WTC11 (cell line): ENCODE data around the gene MICAL3. TPM values are rescaled to one million over a fixed set of nuclear protein-coding genes. Genes with fewer than 3 reads are reported as not detected.
A peak's percentile ranks its signal among the peaks of the same experiment; 100 is the strongest.

Experiments used
- ATAC-seq: fragments of 200-7000 bp; cut with Tn5 transposase; 2 replicates; pipeline ENCODE4 v1.10.0; 2021; ENCODE audit warnings: mild to moderate bottlenecking, moderate library complexity
- CTCF ChIA-PET: fragments of 300-600 bp; sonication (Branson Sonifier 250); formaldehyde crosslinking; loops from one replicate; lab custom pipeline; 2021; ENCODE audit warnings: antibody characterized with exemption; lab: Charles Lee
- POLR2A ChIA-PET: fragments of 350-600 bp; sonication (Branson Sonifier 250); formaldehyde crosslinking; loops from one replicate; lab custom pipeline; 2021; ENCODE audit warnings: antibody characterized with exemption; lab: Charles Lee
- DNase-seq: peaks from one replicate; pipeline ENCODE4 v3.0.0; 2021; ENCODE audit warnings: low spot score
- H3K27ac Mint-ChIP-seq: 2 replicates; pipeline ENCODE4 v1.8.0; 2021; ENCODE audit warnings: mixed read lengths
- H3K27me3 Mint-ChIP-seq: 2 replicates; pipeline ENCODE4 v1.8.0; 2021; ENCODE audit warnings: low read depth, mild to moderate bottlenecking, moderate library complexity, mixed read lengths
- H3K36me3 Mint-ChIP-seq: 2 replicates; pipeline ENCODE4 v1.8.0; 2021; ENCODE audit warnings: mixed read lengths
- H3K4me1 Mint-ChIP-seq: 2 replicates; pipeline ENCODE4 v1.8.0; 2022; ENCODE audit warnings: mixed read lengths
- H3K4me3 Mint-ChIP-seq: 2 replicates; pipeline ENCODE4 v1.8.0; 2021; ENCODE audit warnings: mild to moderate bottlenecking, moderate library complexity, mixed read lengths
- H3K9me3 Mint-ChIP-seq: 2 replicates; pipeline ENCODE4 v1.8.0; 2021; ENCODE audit warnings: mixed read lengths
- CREB1 ChIP-seq: sonication (generic); formaldehyde crosslinking; IDR thresholded peaks from 2 replicates; pipeline ENCODE4 v1.8.0; 2023; ENCODE audit warnings: mild to moderate bottlenecking, missing genetic modification reagents
- FOXK1 ChIP-seq: sonication (generic); formaldehyde crosslinking; IDR thresholded peaks from 2 replicates; pipeline ENCODE4 v1.8.0; 2022; ENCODE audit warnings: mild to moderate bottlenecking, moderate library complexity, missing genetic modification reagents
- HMGA2 ChIP-seq: fragments of 250-450 bp; sonication (Bioruptor Pico); IDR thresholded peaks from 2 replicates; pipeline ENCODE4 v1.4.0; 2021; ENCODE audit warnings: mild to moderate bottlenecking, moderate library complexity
- IRF2 ChIP-seq: sonication (generic); formaldehyde crosslinking; IDR thresholded peaks from 2 replicates; pipeline ENCODE4 v1.8.0; 2022; ENCODE audit warnings: low read depth, missing genetic modification reagents, borderline replicate concordance
- KAT7 ChIP-seq: sonication (generic); formaldehyde crosslinking; IDR thresholded peaks from 2 replicates; pipeline ENCODE4 v1.8.1; 2023; ENCODE audit warnings: missing genetic modification reagents, mild to moderate bottlenecking, borderline replicate concordance
- MYBL2 ChIP-seq: sonication (generic); formaldehyde crosslinking; IDR thresholded peaks from 2 replicates; pipeline ENCODE4 v1.8.1; 2023; ENCODE audit warnings: mild to moderate bottlenecking, moderate library complexity, missing genetic modification reagents
- NFATC4 ChIP-seq: fragments of 250-450 bp; sonication (Bioruptor Pico); IDR thresholded peaks from 2 replicates; pipeline ENCODE4 v1.9.0; 2021; ENCODE audit warnings: mild to moderate bottlenecking
- NFYB ChIP-seq: sonication (generic); formaldehyde crosslinking; conservative IDR thresholded peaks from 2 replicates; pipeline ENCODE4 v1.8.0; 2022; ENCODE audit warnings: low read depth, missing genetic modification reagents
- SMAD3 ChIP-seq: sonication (generic); formaldehyde crosslinking; IDR thresholded peaks from 2 replicates; pipeline ENCODE4 v1.8.0; 2022; ENCODE audit warnings: missing genetic modification reagents, mild to moderate bottlenecking, borderline replicate concordance
- TCF7 ChIP-seq: sonication (generic); formaldehyde crosslinking; IDR thresholded peaks from 2 replicates; pipeline ENCODE4 v1.8.0; 2022; ENCODE audit warnings: mild to moderate bottlenecking, low read depth, missing genetic modification reagents, moderate library complexity
- ZNF121 ChIP-seq: sonication (generic); formaldehyde crosslinking; IDR thresholded peaks from 2 replicates; pipeline ENCODE4 v1.8.0; 2023; ENCODE audit warnings: missing genetic modification reagents
- ZNF423 ChIP-seq: fragments of 250-450 bp; sonication (Bioruptor Pico); IDR thresholded peaks from 2 replicates; pipeline ENCODE4 v2.1.2; 2022; ENCODE audit warnings: mild to moderate bottlenecking, moderate library complexity
- total RNA-seq: library from RNA; stranded (reverse); gene quantifications from 3 replicates; pipeline ENCODE4 v1.2.3, GENCODE V29; 2021
- TF ChIP-seq, protein P1 (sequence below): fragments of 250-450 bp; sonication (Bioruptor Pico); IDR thresholded peaks from 2 replicates; pipeline ENCODE4 v1.8.0; 2021; ENCODE audit warnings: mild to moderate bottlenecking
- TF ChIP-seq, protein P2 (sequence below): sonication (generic); formaldehyde crosslinking; IDR thresholded peaks from 2 replicates; pipeline ENCODE4 v1.8.1; 2023; ENCODE audit warnings: mild to moderate bottlenecking, missing genetic modification reagents, moderate library complexity
- TF ChIP-seq, protein P3 (sequence below): sonication (generic); formaldehyde crosslinking; IDR thresholded peaks from 2 replicates; pipeline ENCODE4 v1.8.0; 2022; ENCODE audit warnings: missing genetic modification reagents
- TF ChIP-seq, protein P4 (sequence below): sonication (generic); formaldehyde crosslinking; IDR thresholded peaks from 2 replicates; pipeline ENCODE4 v1.8.0; 2022; ENCODE audit warnings: mild to moderate bottlenecking, missing genetic modification reagents
- TF ChIP-seq, protein P5 (sequence below): sonication (generic); formaldehyde crosslinking; IDR thresholded peaks from 2 replicates; pipeline ENCODE4 v1.8.1; 2022; ENCODE audit warnings: low read depth, missing genetic modification reagents, borderline replicate concordance
- TF ChIP-seq, protein P6 (sequence below): fragments of 250-450 bp; sonication (Bioruptor Pico); IDR thresholded peaks from 2 replicates; pipeline ENCODE4 v1.9.0; 2021; ENCODE audit warnings: mild to moderate bottlenecking
- TF ChIP-seq, protein P7 (sequence below): sonication (generic); formaldehyde crosslinking; IDR thresholded peaks from 2 replicates; pipeline ENCODE4 v1.8.1; 2022; ENCODE audit warnings: mild to moderate bottlenecking, missing genetic modification reagents, moderate library complexity, borderline replicate concordance
- TF ChIP-seq, protein P8 (sequence below): fragments of 250-450 bp; sonication (Bioruptor Pico); conservative IDR thresholded peaks from 2 replicates; pipeline ENCODE4 v1.9.0; 2021; ENCODE audit warnings: mild to moderate bottlenecking

The MICAL3 gene
- total RNA-seq, 1 experiment from 2014 or later: 41.2 TPM

DNA sequence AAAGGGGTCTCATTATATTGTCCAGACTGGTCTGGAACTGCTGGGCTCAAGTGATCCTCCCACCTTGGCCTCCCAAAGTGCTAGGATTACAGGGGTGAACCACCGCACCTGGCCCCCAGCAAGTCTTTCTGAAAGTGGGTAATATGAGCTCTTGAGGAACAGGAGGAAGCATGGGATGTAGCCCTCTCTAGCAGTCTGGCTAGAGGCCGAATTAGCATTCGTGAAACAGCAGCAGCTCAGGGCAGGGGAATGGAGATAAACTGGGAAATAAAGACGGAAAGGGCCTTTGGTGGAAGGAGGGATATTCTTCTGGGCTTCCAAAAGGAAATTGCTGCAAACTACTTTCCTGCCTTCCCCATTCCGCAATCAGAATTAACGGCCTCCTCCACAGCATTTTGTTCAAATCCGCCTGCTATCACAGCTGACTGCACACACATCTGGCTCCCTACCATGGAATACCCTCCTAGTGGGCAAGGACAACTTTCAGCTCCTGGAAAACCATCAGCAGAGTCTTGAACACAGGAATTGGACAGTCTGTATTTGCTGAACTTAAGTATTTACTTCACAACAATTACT, 44.3 kb downstream of the MICAL3 start:
- ChIA-PET CTCF (interaction anchor here (0.5 to 2.2 kb wide), 8 partner anchors 15 to 207 kb away, joined by 3 to 13 read pairs (median 3); no protein-coding TSS in a partner anchor), POLR2A (no interaction called here)
- Mint-ChIP-seq H3K4me3 (no peak overlapping the region), H3K27ac (peak overlapping the region; percentile 74), H3K4me1 (peaks cover 37% of the 10 kb centered on the region), H3K27me3 (no peaks in the 10 kb centered on the region), H3K9me3 (peaks cover 8% of the 10 kb centered on the region), H3K36me3 (peaks cover 3% of the 10 kb centered on the region)
- TF ChIP-seq, protein P1, sequence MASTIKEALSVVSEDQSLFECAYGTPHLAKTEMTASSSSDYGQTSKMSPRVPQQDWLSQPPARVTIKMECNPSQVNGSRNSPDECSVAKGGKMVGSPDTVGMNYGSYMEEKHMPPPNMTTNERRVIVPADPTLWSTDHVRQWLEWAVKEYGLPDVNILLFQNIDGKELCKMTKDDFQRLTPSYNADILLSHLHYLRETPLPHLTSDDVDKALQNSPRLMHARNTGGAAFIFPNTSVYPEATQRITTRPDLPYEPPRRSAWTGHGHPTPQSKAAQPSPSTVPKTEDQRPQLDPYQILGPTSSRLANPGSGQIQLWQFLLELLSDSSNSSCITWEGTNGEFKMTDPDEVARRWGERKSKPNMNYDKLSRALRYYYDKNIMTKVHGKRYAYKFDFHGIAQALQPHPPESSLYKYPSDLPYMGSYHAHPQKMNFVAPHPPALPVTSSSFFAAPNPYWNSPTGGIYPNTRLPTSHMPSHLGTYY (CRISPR knock-in tag): no peak
- TF ChIP-seq ZNF423 (CRISPR knock-in tag): no peak
- TF ChIP-seq HMGA2 (CRISPR knock-in tag): no peak
- TF ChIP-seq FOXK1 (CRISPR knock-in tag): no peak
- TF ChIP-seq NFATC4 (CRISPR knock-in tag): no peak
- TF ChIP-seq, protein P2, sequence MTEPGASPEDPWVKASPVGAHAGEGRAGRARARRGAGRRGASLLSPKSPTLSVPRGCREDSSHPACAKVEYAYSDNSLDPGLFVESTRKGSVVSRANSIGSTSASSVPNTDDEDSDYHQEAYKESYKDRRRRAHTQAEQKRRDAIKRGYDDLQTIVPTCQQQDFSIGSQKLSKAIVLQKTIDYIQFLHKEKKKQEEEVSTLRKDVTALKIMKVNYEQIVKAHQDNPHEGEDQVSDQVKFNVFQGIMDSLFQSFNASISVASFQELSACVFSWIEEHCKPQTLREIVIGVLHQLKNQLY (CRISPR knock-in tag): no peak
- TF ChIP-seq, protein P3, sequence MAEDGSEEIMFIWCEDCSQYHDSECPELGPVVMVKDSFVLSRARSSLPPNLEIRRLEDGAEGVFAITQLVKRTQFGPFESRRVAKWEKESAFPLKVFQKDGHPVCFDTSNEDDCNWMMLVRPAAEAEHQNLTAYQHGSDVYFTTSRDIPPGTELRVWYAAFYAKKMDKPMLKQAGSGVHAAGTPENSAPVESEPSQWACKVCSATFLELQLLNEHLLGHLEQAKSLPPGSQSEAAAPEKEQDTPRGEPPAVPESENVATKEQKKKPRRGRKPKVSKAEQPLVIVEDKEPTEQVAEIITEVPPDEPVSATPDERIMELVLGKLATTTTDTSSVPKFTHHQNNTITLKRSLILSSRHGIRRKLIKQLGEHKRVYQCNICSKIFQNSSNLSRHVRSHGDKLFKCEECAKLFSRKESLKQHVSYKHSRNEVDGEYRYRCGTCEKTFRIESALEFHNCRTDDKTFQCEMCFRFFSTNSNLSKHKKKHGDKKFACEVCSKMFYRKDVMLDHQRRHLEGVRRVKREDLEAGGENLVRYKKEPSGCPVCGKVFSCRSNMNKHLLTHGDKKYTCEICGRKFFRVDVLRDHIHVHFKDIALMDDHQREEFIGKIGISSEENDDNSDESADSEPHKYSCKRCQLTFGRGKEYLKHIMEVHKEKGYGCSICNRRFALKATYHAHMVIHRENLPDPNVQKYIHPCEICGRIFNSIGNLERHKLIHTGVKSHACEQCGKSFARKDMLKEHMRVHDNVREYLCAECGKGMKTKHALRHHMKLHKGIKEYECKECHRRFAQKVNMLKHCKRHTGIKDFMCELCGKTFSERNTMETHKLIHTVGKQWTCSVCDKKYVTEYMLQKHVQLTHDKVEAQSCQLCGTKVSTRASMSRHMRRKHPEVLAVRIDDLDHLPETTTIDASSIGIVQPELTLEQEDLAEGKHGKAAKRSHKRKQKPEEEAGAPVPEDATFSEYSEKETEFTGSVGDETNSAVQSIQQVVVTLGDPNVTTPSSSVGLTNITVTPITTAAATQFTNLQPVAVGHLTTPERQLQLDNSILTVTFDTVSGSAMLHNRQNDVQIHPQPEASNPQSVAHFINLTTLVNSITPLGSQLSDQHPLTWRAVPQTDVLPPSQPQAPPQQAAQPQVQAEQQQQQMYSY: no peak
- no peak for TF ChIP-seq TCF7 (CRISPR knock-in tag)
- no peak for TF ChIP-seq ZNF121 (CRISPR knock-in tag)
- TF ChIP-seq CREB1 (CRISPR knock-in tag): no peak
- TF ChIP-seq, protein P4, sequence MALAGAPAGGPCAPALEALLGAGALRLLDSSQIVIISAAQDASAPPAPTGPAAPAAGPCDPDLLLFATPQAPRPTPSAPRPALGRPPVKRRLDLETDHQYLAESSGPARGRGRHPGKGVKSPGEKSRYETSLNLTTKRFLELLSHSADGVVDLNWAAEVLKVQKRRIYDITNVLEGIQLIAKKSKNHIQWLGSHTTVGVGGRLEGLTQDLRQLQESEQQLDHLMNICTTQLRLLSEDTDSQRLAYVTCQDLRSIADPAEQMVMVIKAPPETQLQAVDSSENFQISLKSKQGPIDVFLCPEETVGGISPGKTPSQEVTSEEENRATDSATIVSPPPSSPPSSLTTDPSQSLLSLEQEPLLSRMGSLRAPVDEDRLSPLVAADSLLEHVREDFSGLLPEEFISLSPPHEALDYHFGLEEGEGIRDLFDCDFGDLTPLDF (CRISPR knock-in tag): no peak
- ATAC-seq: peak; percentile 59
- no peak for DNase-seq

DNA sequence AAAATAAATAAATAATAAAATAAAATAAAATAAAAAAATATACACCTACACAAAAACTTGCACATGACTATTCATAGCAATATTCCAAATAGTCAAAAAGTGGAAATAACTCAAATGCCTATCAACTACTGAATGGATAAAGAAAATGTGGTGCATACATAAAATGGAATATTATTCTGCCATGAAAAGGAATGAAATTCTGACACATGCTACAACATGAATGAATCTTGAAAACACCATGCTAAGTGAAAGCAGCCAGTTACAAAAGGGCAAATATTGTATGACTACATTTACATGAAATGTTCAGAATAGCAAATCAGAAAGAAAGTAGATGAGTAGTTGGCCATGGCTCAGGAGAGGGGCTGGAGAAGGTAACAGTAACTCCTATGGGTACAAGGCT, 46.3 kb downstream of the MICAL3 start:
- Mint-ChIP-seq H3K36me3 (peaks cover 7% of the 10 kb centered on the region), H3K9me3 (peaks cover 8% of the 10 kb centered on the region), H3K4me3 (no peak overlapping the region), H3K27me3 (no peaks in the 10 kb centered on the region), H3K4me1 (peaks cover 36% of the 10 kb centered on the region), H3K27ac (no peak overlapping the region)
- ChIA-PET POLR2A (no interaction called here), CTCF (no interaction called here)
- ATAC-seq (no peak), DNase-seq (no peak)
- TF ChIP-seq, protein P5, sequence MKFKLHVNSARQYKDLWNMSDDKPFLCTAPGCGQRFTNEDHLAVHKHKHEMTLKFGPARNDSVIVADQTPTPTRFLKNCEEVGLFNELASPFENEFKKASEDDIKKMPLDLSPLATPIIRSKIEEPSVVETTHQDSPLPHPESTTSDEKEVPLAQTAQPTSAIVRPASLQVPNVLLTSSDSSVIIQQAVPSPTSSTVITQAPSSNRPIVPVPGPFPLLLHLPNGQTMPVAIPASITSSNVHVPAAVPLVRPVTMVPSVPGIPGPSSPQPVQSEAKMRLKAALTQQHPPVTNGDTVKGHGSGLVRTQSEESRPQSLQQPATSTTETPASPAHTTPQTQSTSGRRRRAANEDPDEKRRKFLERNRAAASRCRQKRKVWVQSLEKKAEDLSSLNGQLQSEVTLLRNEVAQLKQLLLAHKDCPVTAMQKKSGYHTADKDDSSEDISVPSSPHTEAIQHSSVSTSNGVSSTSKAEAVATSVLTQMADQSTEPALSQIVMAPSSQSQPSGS: no peak
- TF ChIP-seq SMAD3 (CRISPR knock-in tag) (no peak), KAT7 (no peak), IRF2 (no peak), NFYB (CRISPR knock-in tag) (no peak), MYBL2 (CRISPR knock-in tag) (no peak), FOXK1 (CRISPR knock-in tag) (no peak)
- TF ChIP-seq, protein P6, sequence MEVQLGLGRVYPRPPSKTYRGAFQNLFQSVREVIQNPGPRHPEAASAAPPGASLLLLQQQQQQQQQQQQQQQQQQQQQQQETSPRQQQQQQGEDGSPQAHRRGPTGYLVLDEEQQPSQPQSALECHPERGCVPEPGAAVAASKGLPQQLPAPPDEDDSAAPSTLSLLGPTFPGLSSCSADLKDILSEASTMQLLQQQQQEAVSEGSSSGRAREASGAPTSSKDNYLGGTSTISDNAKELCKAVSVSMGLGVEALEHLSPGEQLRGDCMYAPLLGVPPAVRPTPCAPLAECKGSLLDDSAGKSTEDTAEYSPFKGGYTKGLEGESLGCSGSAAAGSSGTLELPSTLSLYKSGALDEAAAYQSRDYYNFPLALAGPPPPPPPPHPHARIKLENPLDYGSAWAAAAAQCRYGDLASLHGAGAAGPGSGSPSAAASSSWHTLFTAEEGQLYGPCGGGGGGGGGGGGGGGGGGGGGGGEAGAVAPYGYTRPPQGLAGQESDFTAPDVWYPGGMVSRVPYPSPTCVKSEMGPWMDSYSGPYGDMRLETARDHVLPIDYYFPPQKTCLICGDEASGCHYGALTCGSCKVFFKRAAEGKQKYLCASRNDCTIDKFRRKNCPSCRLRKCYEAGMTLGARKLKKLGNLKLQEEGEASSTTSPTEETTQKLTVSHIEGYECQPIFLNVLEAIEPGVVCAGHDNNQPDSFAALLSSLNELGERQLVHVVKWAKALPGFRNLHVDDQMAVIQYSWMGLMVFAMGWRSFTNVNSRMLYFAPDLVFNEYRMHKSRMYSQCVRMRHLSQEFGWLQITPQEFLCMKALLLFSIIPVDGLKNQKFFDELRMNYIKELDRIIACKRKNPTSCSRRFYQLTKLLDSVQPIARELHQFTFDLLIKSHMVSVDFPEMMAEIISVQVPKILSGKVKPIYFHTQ (CRISPR knock-in tag): no peak
- TF ChIP-seq, protein P7, sequence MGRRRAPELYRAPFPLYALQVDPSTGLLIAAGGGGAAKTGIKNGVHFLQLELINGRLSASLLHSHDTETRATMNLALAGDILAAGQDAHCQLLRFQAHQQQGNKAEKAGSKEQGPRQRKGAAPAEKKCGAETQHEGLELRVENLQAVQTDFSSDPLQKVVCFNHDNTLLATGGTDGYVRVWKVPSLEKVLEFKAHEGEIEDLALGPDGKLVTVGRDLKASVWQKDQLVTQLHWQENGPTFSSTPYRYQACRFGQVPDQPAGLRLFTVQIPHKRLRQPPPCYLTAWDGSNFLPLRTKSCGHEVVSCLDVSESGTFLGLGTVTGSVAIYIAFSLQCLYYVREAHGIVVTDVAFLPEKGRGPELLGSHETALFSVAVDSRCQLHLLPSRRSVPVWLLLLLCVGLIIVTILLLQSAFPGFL: no peak
- TF ChIP-seq, protein P8, sequence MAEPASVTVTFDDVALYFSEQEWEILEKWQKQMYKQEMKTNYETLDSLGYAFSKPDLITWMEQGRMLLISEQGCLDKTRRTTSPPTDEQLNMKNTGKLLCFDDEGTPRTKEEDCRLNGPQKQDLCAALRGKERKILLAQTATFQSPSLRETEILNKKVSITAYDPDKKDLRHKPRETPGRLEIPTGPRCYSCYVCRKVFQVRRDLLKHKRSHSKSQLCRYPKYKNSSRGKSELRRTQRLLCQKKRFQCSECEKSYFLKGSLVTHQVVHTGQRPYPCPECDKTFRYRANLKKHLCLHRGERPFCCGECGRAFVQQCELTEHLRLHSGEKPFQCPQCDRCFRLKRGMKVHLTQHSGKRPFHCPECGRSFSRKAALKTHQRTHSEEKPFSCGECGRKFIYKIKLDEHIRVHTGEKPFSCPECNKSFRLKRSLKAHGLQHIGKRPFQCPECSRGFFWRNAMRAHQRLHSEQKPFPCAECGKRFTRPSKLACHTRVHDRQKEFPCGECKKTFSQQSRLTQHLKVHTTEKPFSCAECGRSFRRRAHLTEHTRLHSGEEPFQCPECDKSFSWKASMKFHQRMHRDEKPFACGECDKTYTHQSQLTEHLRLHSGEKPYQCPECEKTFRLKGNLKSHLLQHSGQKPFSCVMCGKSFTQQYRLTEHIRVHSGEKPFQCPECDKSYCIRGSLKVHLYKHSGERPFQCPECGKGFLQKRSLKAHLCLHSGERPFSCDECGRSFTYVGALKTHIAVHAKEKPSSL (CRISPR knock-in tag): no peak
